ENCODE measurements around the gene AUTS2. TPM values are rescaled to one million over a fixed set of nuclear protein-coding genes. Genes with fewer than 3 reads are reported as not detected.

AUTS2 gene
- total and polyA plus RNA-seq, 9 of the 15 experiments (the other 6 are each of a cell fraction or from before 2014, with no cell fraction given), result 0.58 TPM; not detected in 8

- TF ChIP-seq E2F8 (IDR thresholded peaks at IDR 0.05; ENCODE audit: low read depth, partially characterized antibody), result no peak
Observed at GRCh38 chr7:69702357-69702756, 104.1 kb downstream of the AUTS2 start (continued).

DNA sequence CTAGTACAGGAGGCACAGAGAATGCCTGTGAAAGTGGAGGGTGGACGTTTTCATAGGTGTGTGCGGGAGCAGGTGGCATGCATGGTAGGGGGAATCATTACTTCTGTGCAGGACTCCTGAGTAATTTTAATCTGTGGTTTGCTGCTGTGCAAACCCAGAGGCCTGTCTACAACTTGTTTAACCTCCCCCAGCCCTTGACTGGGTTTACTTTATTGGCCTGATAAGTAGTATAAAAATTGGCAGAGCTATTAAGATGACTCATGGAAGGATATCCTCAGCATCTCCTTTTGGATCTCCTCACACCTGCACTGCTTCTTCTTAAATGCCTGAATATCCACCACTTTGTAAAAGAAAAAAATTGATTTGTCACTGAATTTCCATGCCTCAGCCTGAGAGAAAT is 104.8 kb downstream of the AUTS2 start:
- no peak for TF ChIP-seq MEF2D (tag; conservative IDR thresholded peaks at IDR 0.05; ENCODE audit: low read depth)
- TF ChIP-seq YY1 (IDR thresholded peaks at IDR 0.05; ENCODE audit: borderline replicate concordance in 1 of 3, control insufficient read depth in 1 of 3, extremely low read depth in 1 of 3, insufficient read depth in 3 of 3, insufficient read length in 1 of 3, insufficient replicate concordance in 2 of 3, low read depth in 1 of 3, low read length in 2 of 3), result no peak
- no peak for TF ChIP-seq TBP (optimal IDR thresholded peaks at IDR 0.05; ENCODE audit: low read depth, low read length)
- no peak for TF ChIP-seq ZNF592 (IDR thresholded peaks at IDR 0.05)
- TF ChIP-seq E2F5 (CRISPR knock-in tag; IDR thresholded peaks at IDR 0.05), result no peak
- TF ChIP-seq ARID3B (CRISPR knock-in tag; IDR thresholded peaks at IDR 0.05; ENCODE audit: borderline replicate concordance), result no peak
- TF ChIP-seq, protein P1, sequence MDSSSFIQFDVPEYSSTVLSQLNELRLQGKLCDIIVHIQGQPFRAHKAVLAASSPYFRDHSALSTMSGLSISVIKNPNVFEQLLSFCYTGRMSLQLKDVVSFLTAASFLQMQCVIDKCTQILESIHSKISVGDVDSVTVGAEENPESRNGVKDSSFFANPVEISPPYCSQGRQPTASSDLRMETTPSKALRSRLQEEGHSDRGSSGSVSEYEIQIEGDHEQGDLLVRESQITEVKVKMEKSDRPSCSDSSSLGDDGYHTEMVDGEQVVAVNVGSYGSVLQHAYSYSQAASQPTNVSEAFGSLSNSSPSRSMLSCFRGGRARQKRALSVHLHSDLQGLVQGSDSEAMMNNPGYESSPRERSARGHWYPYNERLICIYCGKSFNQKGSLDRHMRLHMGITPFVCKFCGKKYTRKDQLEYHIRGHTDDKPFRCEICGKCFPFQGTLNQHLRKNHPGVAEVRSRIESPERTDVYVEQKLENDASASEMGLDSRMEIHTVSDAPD (CRISPR knock-in tag; IDR thresholded peaks at IDR 0.05), result no peak
- Histone ChIP-seq H2AFZ (ENCODE audit: low read depth, low read length) (no peak overlapping the region), H3K79me2 (ENCODE audit: control insufficient read depth, insufficient read depth, low read length) (no peaks in the 10 kb centered on the region), H3K9me3 (replicated peaks; ENCODE audit: control insufficient read depth, insufficient read depth, low read depth, low read length) (no peaks in the 10 kb centered on the region), H3K36me3 (ENCODE audit: control insufficient read depth, insufficient read depth, low read length) (no peaks in the 10 kb centered on the region), H4K20me1 (replicated peaks; ENCODE audit: control insufficient read depth, insufficient read depth, low read length) (0 out of 2 replicates have a peak, but pooled peaks cover 2% of the 10 kb centered on the region), H3K4me2 (ENCODE audit: insufficient read depth, low read length) (no peak overlapping the region), H3K27ac (ENCODE audit: extremely low read depth, low read depth, low read length) (no peak overlapping the region), H3K9ac (ENCODE audit: insufficient read depth in 1 of 2, low read depth in 2 of 2, low read length in 2 of 2) (no peak overlapping the region), H3K4me3 (no peak overlapping the region), H3K27me3 (ENCODE audit: control insufficient read depth in 2 of 2, insufficient read depth in 2 of 2, low read length in 2 of 2) (peaks cover 0 to 2% of the 10 kb centered on the region in 2 experiments; a peak in 1 of 5 replicates), H3K9me1 (ENCODE audit: control insufficient read depth, insufficient read depth, low read length) (no peaks in the 10 kb centered on the region), H3K4me1 (replicated peaks in 1 of 2; ENCODE audit: control insufficient read depth in 2 of 2, insufficient read depth in 2 of 2, low read length in 2 of 2) (no peaks in the 10 kb centered on the region)
- no peak for DNase-seq (ENCODE audit: extremely low read depth in 1 of 4, low spot score in 3 of 4)
- 0% methylated on average over 2 of the region's 2 CpGs for WGBS (ENCODE audit: insufficient coverage, low coverage, missing lambda C conversion rate)
- POLR2A ChIA-PET, result no interaction called here
- CTCF ChIA-PET (ENCODE audit: low intra/inter-chr PET ratio), result no interaction called here
- FAIRE-seq, result no peak
- intact Hi-C loops (cut with micrococcal nuclease), result no loop called here
- ATAC-seq, result no peak
- in situ Hi-C loops (cut with MboI), result no loop called here
- no TSS peak for BruUV-seq (replicated peaks)
